NCI-H128 (cell line): ENCODE data around the gene SMYD3.

Experiments
- DNase-seq: peaks from one replicate; lab custom pipeline; 2025; ENCODE audit not compliant: unreplicated experiment; lab: John Stamatoyannopoulos, UW

The SMYD3 gene

DNA sequence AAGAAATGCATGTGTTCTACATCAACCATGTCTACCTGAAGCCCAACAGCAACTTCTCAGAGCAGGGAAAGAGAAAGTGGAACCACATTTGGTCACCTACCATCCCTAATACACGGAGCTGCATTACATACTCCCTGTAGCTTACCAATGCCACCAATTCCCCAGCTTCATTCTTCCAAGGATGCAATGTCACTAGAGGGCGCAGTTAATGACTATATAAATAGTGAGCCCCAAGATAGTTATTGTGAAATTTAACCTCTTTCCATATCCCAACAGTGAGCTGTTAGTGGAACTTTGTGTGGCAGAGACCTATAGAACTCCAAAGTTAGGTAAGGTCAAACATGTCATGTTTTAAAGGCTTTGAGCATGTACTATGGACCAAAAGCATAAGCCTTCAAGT lies 618.3 kb downstream of the SMYD3 start:
- no peak for DNase-seq

GRCh38 chr1:245887829-245888228 lies 619.2 kb downstream of the SMYD3 start:
- no peak for DNase-seq

DNA sequence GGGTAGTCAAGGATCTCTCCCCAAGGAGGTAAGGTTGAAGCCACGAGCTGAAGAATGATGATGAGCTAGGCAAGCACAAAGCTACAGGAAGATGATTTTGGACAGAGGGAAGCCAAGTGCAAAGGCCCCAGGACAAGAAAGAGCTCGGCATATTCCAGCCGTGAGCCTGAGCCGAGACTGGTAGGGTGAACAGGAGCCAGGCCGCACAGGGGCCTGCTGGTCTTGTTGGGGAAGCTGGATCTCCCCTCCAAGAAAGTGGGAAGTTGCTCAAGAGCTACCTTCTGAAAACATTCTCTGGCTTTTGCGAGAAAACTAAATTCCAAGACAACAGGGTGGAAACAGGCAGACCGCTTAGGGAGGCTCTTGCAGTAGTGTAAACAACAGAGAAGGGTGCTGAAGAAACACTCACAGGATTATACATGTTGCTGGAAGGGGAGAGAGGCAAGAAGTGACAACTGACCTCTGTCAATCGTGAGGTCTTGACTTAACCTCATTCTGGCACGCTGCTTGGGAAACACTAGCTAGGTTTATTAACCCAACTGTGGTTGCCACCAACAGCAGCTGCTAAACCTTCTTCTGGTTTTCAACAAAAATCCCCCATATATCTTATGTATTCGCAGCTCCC lies 625.2 kb downstream of the SMYD3 start:
- DNase-seq = no peak

- no peak for DNase-seq
These were observed 626.2 kb downstream of the SMYD3 start for GRCh38 chr1:245880754-245881403.

GRCh38 chr1:245879091-245879490 lies 628.0 kb downstream of the SMYD3 start:
- no peak for DNase-seq

- no peak for DNase-seq
These were observed 628.5 kb downstream of the SMYD3 start for GRCh38 chr1:245878585-245878984.

DNA sequence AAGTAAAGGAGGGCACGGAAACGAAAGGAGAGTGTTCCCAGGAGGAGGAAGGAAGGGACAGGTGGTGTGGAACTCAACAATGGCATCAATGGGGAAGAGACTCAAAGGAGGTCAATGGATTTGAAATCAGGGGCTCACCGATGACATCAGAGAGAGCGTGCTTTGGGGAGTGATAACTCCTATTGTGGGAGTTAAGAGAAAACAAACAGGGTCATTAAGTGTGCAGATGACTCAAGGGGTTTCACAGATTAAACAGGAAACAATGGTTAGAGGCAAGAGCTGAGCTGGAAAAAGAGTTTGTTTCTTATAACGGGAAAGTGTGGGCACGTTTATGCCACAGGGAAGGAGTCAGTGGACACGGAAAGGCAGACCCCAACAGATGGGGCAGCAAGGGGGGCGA lies 629.1 kb downstream of the SMYD3 start:
- DNase-seq = no peak

- DNase-seq = no peak
These were observed 630.5 kb downstream of the SMYD3 start for GRCh38 chr1:245876586-245876985.

- no peak for DNase-seq
These were observed 631.4 kb downstream of the SMYD3 start for GRCh38 chr1:245875581-245876261.

- DNase-seq = peak; percentile 86
These were observed 632.0 kb downstream of the SMYD3 start for GRCh38 chr1:245874942-245875580.

DNA sequence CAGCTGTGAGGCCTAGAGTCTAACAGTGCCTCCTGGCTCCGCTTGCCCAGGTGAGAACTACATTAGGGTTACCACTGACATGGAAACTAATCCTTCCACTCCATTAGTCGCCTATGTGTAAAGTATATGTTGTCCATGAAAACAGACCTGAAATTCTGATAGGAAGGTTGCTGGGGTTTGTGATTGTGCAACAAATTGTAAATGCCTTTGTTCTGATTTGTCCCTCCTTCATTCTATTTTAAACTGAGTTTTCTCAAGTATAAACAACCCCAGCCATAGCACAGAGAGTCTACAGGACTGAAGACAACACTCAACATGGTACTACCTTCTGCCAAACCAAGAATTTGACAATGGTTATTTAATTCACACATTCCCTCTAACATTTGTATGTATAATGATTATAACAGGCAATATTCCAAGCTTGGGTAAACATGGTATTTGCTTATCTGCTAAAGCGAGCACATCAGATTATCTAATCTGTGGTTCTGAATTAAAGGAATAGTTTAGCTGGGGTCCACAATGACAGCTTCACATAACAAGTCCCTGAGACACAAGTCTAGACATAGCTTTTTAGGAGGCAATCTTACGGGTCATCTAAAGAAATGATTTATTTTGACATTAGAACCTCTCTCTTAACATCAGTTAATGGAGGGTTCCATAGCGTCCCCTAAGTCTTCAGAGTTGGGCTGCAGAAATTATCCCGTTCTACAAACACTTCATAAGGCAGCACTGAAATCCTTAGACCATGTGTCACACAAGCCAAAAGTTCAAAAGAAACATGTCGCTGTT lies 633.0 kb downstream of the SMYD3 start:
- DNase-seq = no peak

- no peak for DNase-seq
These were observed 634.0 kb downstream of the SMYD3 start for GRCh38 chr1:245873068-245873467.

DNA sequence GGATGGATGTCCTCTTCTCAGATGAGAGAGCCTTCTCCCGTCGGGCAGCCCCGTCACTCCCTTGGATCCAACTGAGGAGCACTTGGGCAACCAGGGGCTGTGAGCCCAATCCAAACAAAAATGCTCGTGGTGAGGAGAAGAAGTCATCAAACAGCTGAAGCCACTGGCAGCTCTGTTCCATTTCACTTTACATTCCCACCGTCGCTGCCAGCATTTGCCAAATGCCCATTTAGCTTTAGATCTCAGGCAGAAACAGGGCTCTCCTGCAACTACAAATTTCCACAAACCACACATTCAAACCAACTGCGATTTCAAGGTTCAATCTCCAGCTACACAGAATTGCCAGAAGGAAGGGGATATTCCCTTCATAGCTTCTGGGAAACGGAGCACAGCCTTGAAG lies 634.6 kb downstream of the SMYD3 start:
- no peak for DNase-seq

DNA sequence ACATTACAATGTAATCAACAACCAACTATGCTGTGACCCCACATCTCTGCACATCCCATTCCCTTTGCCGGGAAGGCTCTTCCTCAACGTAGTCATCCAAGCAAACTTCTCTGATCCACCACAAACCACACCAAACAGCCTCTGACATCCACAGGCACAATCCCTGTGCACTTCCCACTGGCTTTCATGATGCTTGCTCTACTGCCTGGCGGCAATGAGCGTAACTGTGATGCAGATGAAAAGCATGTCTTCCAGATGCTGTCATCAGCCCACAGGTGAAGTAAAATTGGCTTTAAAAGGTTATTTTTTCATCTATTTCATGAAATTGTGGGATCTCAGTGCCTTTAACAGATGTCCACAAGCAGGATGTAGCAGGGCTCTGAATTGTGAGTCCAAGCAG lies 635.2 kb downstream of the SMYD3 start:
- DNase-seq = no peak

- no peak for DNase-seq
These were observed 635.9 kb downstream of the SMYD3 start for GRCh38 chr1:245871191-245871590.

DNA sequence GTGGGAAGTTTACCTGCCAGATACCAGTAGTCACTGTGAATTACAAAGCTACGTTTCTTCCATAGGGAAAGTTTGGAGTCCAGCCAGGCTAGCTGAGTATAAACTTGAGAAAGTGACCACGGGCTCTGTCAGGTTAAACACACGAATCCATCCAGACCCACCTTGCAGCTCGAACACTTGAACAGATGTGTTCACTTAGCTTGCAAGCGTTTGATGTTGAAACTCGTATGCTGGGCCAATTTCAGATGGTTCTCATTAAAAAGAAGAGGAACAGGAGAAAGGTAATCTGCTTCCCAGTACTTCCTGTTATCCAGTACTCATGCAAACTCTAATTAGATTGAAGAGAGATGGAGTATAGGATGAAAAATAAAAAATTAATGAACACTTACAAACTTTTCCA lies 636.4 kb downstream of the SMYD3 start:
- DNase-seq = no peak

DNA sequence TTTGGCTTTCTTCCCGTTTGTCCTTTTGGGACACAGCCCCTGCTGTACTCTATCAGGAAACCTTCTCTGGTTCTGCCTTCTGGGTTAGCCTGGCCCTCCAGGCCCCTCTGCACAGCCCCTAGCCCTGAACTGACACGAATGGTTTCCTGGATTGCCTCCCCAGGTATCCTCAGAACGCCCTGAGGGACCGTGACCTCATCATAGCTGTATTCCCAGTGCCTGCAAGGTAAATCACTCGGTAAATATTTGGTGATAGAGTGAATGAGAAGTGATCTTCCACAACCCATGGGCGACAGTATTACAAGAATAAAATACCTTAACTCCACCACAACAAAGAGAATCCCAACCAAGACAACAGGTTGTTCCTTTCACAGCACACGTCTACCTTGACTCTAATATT lies 637.2 kb downstream of the SMYD3 start:
- DNase-seq = no peak

- no peak for DNase-seq
These were observed 639.3 kb downstream of the SMYD3 start for GRCh38 chr1:245867738-245868137.

DNA sequence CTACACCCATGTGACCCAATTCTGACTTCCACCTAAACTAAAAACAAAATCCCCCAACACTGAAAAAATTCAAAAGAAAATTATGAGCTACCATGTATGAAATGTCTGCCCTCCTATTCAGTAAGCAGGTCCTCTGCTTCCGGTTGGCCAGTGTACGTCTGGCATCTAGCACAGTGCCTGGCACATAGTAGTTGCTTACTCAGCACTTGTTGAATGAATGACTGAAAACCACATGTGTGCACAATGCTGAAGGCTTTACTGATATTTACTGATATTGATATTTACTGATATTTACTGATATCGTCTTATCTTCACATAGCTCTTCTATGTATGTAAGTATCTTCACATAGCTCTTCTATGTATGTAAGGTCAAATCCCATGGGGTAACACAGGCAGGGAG lies 642.2 kb downstream of the SMYD3 start:
- DNase-seq = no peak

GRCh38 chr1:245863566-245864184 lies 643.4 kb downstream of the SMYD3 start:
- no peak for DNase-seq
